Ovary (tissue), 9 donors: ENCODE measurements around the gene MEGF6. TPM values are rescaled to one million over a fixed set of nuclear protein-coding genes. Genes with fewer than 3 reads are reported as not detected.

Experiments
- DNase-seq, 5 donors: peaks; one replicate each; pipeline ENCODE4 v3.0.0-alpha.2; 2019 to 2020
- H3K27ac ChIP-seq, 2 donors: fragments of 200-600 bp; one replicate each; pipeline versions ENCODE4 v1.5.1 to v1.8.0; 2019 to 2022
- H3K27me3 ChIP-seq: fragments of 200-600 bp; one replicate; pipeline ENCODE4 v1.8.0; 2022
- H3K36me3 ChIP-seq: fragments of 200-600 bp; sonication (generic); one replicate; pipeline ENCODE4 v1.5.1; 2019
- H3K4me1 ChIP-seq: one replicate; pipeline ENCODE4 v1.8.1; 2013; ENCODE audit warnings: mild to moderate bottlenecking, moderate library complexity; ENCODE audit not compliant: insufficient read depth
- H3K4me3 ChIP-seq: fragments of 200-600 bp; sonication (generic); one replicate; pipeline ENCODE4 v1.5.1; 2017
- H3K9me3 ChIP-seq, 2 donors: fragments of 200-600 bp in 1 of 2; sonication (generic) in 1 of 2; one replicate each; pipeline versions ENCODE4 v1.5.1 to v1.8.1; 2013 to 2019; ENCODE audit warnings: mild to moderate bottlenecking in 1 of 2, moderate library complexity in 1 of 2
- EP300 ChIP-seq: sonication (generic); formaldehyde crosslinking; IDR thresholded peaks from one replicate; pipeline ENCODE4 v1.6.1; 2017; ENCODE audit warnings: antibody characterized with exemption
- POLR2A ChIP-seq: fragments of 450-650 bp; IDR thresholded peaks from one replicate; pipeline ENCODE4 v1.6.1; 2017; ENCODE audit warnings: antibody characterized with exemption, mild to moderate bottlenecking, moderate library complexity
- WGBS, 3 donors: extraction: QIAGEN DNeasy Blood & Tissue Kit in 1 of 3; methylation state at CpG; one replicate each; pipeline versions ENCODE4 v1.1.5 to v1.1.7; 2013 to 2017; 5-methylcytosine and 5-hydroxymethylcytosine counted together
- intact Hi-C, 4 donors: fragments of 100-400 bp; cut with DNase I; formaldehyde crosslinking; loops; one replicate each; pipeline versions ENCODE4 v1.11.0 to v1.15.1; 2022 to 2023
- polyA plus RNA-seq, 2 donors: library from polyadenylated mRNA; stranded (reverse); fragments of 200-250 nt in 1 of 2; fragments of 350-450 nt in 1 of 2; fragmentation: Illumina TruSeq in 1 of 2; extraction: RNeasy Lipid Tissue Mini Kit (QIAGEN cat#74804) in 1 of 2; gene quantifications; one replicate each; pipeline ENCODE4 v1.2.3, GENCODE V29; 2013 to 2014
- total RNA-seq, 7 donors: library from RNA; depleted of rRNA in 2 of 7; stranded (reverse); fragments of >200 nt in 2 of 7; fragmentation: NEBNext Ultra II Directional in 3 of 7; extraction: Animal tissue kit (Norgen Biotek cat#: 25700) in 3 of 7; gene quantifications; one replicate each; pipeline versions ENCODE4 v1.1.0 to v1.2.4, GENCODE V29; 2016 to 2023
- TF ChIP-seq, protein P1 (sequence below), 3 donors: fragments of 450-650 bp in 2 of 3; fragments of 200-600 bp in 1 of 3; IDR thresholded peaks; one replicate each; pipeline versions ENCODE4 v1.5.1 to v1.8.0; 2016 to 2022; ENCODE audit warnings: antibody characterized with exemption in 3 of 3, mild to moderate bottlenecking in 1 of 3
- donor health status: DM: no; HTN: no; CAD: no; lungs with moderate emphysema.
- donor health status: DM: no; HTN: no; CAD: no.
- donor health status: Bipolar disorder and iron deficiency.
- donor health status: DM: yes; HTN: yes; CAD: no.
- donor health status: DM: no; HTN: no; CAD: no.
- donor health status: DM: yes; HTN: yes; CAD: no.

The MEGF6 gene
- total and polyA plus RNA-seq, 9 donors, result 0.10 to 117 (median 12.5) TPM

GRCh38 chr1:3596663-3597598 lies 14.4 kb downstream of the MEGF6 start:
- H3K36me3 ChIP-seq, result no peaks in the 10 kb centered on the region
- 85 to 92% (median 87%) methylated on average over 24 to 29 of the region's 29 CpGs for WGBS, 3 donors
- TF ChIP-seq, protein P1, sequence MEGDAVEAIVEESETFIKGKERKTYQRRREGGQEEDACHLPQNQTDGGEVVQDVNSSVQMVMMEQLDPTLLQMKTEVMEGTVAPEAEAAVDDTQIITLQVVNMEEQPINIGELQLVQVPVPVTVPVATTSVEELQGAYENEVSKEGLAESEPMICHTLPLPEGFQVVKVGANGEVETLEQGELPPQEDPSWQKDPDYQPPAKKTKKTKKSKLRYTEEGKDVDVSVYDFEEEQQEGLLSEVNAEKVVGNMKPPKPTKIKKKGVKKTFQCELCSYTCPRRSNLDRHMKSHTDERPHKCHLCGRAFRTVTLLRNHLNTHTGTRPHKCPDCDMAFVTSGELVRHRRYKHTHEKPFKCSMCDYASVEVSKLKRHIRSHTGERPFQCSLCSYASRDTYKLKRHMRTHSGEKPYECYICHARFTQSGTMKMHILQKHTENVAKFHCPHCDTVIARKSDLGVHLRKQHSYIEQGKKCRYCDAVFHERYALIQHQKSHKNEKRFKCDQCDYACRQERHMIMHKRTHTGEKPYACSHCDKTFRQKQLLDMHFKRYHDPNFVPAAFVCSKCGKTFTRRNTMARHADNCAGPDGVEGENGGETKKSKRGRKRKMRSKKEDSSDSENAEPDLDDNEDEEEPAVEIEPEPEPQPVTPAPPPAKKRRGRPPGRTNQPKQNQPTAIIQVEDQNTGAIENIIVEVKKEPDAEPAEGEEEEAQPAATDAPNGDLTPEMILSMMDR (IDR thresholded peaks at IDR 0.05), result no peak
- TF ChIP-seq POLR2A (no peak), EP300 (no peak)
- no peak for DNase-seq
- H3K9me3 ChIP-seq, result no peaks in the 10 kb centered on the region
- H3K4me3 ChIP-seq, result no peak overlapping the region
- intact Hi-C loops, result no loop called here
- H3K4me1 ChIP-seq, result peaks cover 6% of the 10 kb centered on the region
- H3K27ac ChIP-seq, result no peak overlapping the region
- no peaks in the 10 kb centered on the region for H3K27me3 ChIP-seq

DNA sequence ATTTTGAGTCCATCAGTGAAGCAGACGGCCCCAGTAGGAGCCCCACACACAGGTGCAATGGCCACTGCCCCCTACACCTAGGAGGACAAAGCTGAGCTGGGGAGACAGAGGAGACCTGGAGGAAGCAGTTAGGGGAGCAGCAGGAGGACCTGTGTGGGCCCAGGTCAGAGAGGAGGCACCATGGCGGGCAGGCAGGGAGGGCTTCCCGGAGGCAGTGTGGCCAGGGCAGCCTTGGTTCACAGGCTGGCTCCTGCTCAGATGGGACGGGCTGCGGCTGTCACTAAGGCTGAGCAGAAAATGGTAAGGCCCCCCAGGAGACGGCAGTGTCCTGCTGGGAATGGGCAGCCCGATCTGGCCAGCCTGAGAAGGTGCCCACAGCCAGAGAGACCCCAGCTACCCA lies 15.4 kb downstream of the MEGF6 start:
- intact Hi-C loops, result no loop called here
- TF ChIP-seq EP300, result no peak
- TF ChIP-seq, protein P1 (IDR thresholded peaks at IDR 0.05), result no peak
- no peak for TF ChIP-seq POLR2A
- Histone ChIP-seq H3K4me1 (peaks cover 6% of the 10 kb centered on the region), H3K27ac (no peak overlapping the region), H3K27me3 (no peaks in the 10 kb centered on the region), H3K36me3 (no peaks in the 10 kb centered on the region), H3K9me3 (no peaks in the 10 kb centered on the region), H3K4me3 (no peak overlapping the region)
- 89 to 90% (median 90%) methylated on average over 7 of the region's 7 CpGs for WGBS, 3 donors
- no peak for DNase-seq

- intact Hi-C loops, result no loop called here
- Histone ChIP-seq H3K9me3 (no peaks in the 10 kb centered on the region), H3K4me1 (peaks cover 6% of the 10 kb centered on the region), H3K27me3 (no peaks in the 10 kb centered on the region), H3K27ac (no peak overlapping the region), H3K4me3 (no peak overlapping the region), H3K36me3 (no peaks in the 10 kb centered on the region)
- DNase-seq, result no peak
- TF ChIP-seq, protein P1 (IDR thresholded peaks at IDR 0.05), result no peak
- WGBS, 3 donors, result 86 to 91% (median 88%) methylated on average over 31 of the region's 31 CpGs
Measured at GRCh38 chr1:3594706-3595377, 16.5 kb downstream of the MEGF6 start.

DNA sequence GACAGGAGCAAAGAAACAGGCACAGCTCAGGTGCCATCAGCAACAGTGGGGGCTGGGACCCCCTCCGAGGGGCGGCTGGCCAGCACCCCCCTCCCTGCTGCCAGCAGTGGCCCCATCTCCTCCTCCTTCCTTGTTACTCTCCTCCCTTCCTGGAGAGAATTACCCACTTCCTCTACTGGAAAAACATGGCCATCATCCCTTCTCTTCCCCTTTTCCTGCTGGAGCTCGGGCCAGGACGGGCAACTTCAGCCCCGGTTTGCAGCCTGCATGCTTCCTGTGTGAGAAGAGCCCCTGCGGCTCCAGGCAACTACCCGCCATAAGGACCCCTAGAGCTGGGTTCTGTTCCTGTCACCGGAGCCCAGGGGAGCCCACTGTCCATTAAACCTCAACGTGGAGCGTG lies 17.6 kb downstream of the MEGF6 start:
- WGBS, 3 donors, result 84 to 92% (median 89%) methylated on average over 10 of the region's 10 CpGs
- TF ChIP-seq, protein P1 (IDR thresholded peaks at IDR 0.05), result no peak
- no peak for TF ChIP-seq EP300
- intact Hi-C loops, result no loop called here
- Histone ChIP-seq H3K9me3 (no peaks in the 10 kb centered on the region), H3K4me1 (peaks cover 6% of the 10 kb centered on the region), H3K36me3 (no peaks in the 10 kb centered on the region), H3K27me3 (no peaks in the 10 kb centered on the region), H3K27ac (no peak overlapping the region), H3K4me3 (no peak overlapping the region)
- DNase-seq, result no peak
